Stimulated activated CD4-positive, alpha-beta T cell treated with anti-CD3 and anti-CD28 coated beads, Interleukin-12 subunit alpha, Interleukin-12 subunit beta, amount 100 ng/mL, for 4 hours (primary cell): Measurements from ENCODE around the gene HYKK.
A peak's percentile ranks its signal among the peaks of the same experiment; 100 is the strongest.
"Not testable (repeated sequence)": the region's sequence is repeated elsewhere in the genome, so short reads cannot be mapped to it uniquely, and the experiment has no call there.

Experiments
- DNase-seq: peaks from one replicate; pipeline ENCODE4 v3.0.0-alpha.2; 2020

Gene HYKK, protein sequence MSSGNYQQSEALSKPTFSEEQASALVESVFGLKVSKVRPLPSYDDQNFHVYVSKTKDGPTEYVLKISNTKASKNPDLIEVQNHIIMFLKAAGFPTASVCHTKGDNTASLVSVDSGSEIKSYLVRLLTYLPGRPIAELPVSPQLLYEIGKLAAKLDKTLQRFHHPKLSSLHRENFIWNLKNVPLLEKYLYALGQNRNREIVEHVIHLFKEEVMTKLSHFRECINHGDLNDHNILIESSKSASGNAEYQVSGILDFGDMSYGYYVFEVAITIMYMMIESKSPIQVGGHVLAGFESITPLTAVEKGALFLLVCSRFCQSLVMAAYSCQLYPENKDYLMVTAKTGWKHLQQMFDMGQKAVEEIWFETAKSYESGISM

DNA sequence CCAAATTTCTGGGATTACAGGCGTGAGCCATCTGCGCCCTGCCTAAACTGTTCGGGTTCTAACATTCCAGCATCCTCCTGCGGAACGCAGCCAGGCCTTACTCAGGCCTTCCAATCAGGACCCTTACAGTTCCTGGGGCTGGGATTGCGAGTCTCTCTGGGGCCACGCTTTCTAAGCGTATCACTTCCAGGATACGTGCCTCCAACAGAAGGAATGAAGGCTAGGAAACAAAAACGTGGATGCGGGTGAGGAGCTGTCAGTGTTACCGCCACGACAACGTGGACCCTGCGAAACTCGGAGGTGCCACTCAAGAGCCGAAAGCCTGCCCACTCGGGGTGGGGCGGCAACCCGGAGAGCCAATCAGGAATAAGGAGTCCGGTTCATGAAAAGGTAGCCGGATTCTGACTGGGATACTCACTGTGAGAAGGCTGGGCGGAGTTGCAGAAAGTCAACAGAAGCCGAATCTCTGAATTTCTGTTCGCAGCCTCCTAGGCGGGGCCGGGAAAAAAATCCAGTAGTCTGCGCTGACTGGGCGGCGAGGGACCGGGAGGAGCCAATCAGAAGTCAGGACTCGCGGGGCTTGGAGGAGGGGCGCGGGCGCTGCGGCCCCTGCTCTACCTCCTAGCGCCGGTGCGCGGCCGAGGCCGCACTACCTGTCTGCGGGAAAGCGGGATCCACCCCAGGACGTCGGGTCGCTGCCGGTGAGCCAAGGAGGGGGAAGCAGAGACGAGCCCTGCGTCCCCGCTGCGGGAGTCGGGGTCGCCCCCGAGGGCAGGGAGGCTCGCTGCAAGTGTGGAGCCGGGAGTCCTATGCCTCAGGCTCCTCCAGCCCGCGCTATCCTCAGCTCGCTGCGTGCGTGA is at the start of gene HYKK:
TSS of gene HYKK (plus strand) at position 607 of the 860 bp plus-strand sequence. CDS start 5,512 bp downstream, outside the sequence.
- peak; percentile 71 for DNase-seq

GRCh38 chr15:78460737-78461136 is 46.6 kb upstream of the HYKK start:
- no peak for DNase-seq

DNA sequence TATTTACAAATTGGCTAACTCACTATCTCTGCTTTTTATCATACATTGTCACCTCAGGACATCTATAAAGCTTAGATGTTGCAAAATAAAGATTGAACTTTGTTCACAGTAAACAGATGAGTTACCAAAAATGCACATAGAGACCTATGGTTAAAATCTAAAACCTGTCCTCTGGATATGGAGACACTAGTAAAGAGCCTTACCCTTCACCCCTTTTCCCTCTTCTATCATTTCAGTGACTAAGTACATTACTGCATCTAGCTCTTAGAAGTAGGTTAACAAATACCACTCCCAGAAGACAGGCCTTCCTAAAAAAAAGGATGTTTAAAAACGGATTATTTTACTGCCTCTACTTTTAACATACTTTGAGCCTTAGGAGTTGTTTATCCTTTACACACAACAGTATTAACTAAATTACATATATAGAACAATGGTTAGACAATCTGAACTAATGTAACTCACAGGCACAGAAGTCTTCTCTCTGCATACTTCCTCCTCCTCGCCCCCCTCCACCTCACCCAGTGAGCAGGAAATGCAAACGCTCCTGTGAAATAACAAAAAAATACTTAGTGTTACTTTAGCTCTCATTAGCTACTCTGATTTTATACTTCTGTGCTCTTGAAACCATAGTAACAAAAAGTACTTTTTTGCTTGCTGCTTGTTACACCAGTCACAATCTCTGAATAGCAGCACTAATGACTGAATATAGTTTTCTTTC is 46.0 kb upstream of the HYKK start:
- DNase-seq, result no peak

GRCh38 chr15:78469031-78469430 is 38.3 kb upstream of the HYKK start:
- DNase-seq, result no peak

GRCh38 chr15:78477295-78477694 is 30.1 kb upstream of the HYKK start:
- no peak for DNase-seq

- DNase-seq, result no peak
Observed at GRCh38 chr15:78479650-78480049, 27.7 kb upstream of the HYKK start.

DNA sequence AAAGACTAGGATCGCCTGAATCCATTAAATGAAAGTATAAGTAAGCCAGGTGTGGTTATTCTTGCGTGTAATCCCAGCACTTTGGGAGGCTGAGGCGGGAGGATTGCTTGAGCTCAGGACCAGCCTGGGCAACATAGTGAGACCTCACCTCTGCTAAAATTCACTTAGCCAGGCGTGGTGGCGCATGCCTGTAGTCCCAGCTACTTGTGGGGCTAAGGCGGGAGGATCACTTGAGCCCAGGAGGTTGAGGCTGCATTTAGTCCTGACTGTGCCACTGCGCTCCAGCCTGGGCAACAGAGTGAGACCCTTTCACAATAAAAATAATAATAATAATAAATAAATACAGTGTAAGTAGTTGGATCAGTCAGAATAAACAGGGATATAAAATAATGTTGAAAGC is 25.5 kb upstream of the HYKK start:
- no peak for DNase-seq

DNA sequence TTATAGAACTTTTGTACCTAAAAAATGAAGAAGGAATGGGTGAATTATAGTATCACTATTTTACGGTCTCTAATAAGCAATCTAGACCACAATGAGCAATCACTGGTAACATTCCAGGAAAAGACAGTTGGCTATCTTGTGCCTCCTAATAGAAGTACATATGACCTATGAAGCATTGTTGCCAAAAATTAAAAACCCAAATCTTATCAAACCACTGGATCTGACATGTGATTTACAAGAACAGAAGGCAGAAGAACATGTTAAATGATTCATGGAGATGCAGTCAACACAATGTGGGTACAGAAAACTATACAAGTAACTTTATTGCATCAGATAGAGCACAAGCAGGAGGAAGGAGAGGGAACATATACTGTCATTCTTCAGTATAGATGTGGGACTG is 14.5 kb upstream of the HYKK start:
- no peak for DNase-seq

GRCh38 chr15:78501857-78502256 is 5.5 kb upstream of the HYKK start:
- no peak for DNase-seq

DNA sequence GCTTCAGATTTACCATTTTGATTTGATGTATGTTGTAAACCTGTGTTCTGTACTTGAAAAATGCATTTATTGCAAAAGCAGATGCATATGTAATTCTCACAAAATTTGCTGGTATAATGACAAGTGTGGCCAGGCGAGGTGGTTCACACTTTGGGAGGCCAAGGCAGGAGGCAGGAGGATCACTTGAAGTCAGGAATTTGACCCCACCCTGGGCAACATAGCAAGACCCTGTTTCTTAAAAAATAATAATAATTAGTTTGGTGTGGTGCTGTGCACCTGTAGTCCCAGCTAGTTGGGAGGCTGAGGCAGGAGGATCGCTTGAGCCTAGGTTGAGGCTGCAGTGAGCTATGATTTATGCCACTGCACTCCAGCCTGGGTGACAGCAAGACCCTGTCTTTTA is 4.7 kb upstream of the HYKK start:
- DNase-seq, result no peak

- peak; percentile 11 for DNase-seq
Observed at GRCh38 chr15:78507831-78508160, 419 bp downstream of the HYKK start.

DNA sequence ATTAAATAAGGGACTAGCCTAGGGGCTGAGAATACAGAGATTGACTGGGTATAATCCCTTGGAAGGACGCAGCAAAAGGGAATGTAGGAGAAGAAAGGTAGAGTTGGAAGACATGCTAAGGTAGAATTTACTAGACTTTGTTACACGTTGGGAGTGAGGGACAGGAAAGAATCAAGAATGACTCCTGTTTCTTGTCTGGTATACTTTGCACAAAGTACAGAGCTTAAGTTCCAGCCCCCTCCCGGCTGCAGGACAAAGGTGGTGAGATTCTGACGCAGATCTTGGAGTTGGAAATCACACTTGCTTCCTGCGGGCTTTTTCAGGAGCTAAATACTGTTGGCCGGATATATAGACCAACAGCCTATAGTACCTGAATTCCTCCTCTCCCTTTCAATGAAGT is 895 bp downstream of the HYKK start:
- no peak for DNase-seq

DNA sequence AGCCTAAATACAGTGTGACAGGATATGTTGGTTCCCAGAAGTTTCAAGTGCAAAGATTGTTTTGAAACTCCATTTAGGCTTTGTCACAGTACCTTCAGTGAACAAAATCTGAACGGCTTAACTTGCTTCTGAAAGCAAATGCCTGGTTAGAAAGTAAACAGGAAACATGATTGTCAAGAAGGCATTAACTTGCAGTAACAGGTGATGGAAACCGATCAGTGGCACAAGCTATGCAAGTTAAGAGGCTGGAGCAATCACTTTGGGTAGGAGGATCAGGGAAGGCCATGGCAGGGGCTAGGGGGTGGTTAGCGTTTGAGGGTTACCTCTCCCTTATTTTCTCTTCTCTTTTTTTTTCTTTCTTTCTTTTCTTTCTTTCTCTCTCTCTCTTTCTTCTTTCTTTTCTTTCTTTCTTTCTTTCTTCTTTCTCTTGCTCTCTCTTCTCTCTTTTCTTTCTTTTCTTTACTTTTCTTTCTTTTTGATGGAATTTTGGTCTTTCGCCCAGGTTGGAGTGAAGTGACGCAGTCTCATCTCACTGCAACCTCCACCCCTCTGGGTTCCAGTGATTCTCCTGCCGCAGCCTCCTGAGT is 2.4 kb downstream of the HYKK start:
- DNase-seq, result no peak

DNA sequence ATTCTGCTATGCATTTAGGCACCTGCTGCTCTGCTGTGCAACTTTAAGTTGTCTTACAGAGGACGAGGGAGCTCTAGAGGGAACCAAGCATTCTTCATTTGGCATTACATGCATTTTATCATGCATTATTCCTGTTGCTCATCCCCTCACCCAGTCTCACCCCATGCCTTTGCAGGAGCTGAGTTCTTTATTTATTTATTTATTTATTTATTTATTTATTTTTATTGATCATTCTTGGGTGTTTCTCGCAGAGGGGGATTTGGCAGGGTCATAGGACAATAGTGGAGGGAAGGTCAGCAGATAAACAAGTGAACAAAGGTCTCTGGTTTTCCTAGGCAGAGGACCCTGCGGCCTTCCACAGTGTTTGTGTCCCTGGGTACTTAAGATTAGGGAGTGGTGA is 12.7 kb downstream of the HYKK start:
- DNase-seq, result not testable (repeated sequence)

GRCh38 chr15:78524230-78524629 is 16.9 kb downstream of the HYKK start:
- no peak for DNase-seq

GRCh38 chr15:78527325-78527724 is 19.9 kb downstream of the HYKK start:
- no peak for DNase-seq

DNA sequence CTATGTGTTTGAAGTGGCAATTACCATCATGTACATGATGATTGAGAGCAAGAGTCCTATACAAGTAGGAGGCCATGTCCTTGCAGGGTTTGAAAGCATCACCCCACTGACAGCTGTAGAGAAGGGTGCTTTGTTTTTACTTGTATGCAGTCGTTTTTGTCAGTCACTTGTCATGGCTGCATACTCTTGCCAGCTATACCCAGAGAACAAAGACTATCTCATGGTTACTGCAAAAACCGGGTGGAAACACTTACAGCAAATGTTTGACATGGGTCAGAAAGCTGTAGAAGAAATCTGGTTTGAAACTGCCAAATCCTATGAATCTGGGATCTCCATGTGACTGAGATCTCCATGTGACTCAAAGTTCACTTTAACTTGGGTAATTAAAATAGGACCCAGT is 26.0 kb downstream of the HYKK start:
- no peak for DNase-seq

- no peak for DNase-seq
Observed at GRCh38 chr15:78536134-78536533, 28.8 kb downstream of the HYKK start.

- DNase-seq, result no peak
Observed at GRCh38 chr15:78537266-78537905, 30.0 kb downstream of the HYKK start.

DNA sequence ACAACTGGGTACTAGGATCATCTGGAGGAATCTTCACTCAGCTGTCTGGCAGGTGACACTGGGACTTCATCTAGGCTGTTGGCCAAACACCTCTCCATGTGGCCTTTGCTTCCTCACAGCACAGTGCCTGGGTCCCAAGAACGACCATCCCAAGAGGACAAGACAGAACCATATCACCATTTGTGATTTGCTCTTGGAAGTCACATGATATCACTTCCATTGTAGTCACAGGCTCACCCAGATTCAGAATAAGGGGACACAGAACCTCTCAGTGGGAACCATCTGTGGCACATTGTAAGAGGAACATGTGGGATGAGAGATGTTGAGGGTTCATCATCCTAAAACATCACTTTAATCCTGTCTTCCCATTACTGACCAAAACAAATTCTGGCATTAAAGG is 31.0 kb downstream of the HYKK start:
- no peak for DNase-seq

GRCh38 chr15:78539464-78540140 is 32.2 kb downstream of the HYKK start:
- peak; percentile 7 for DNase-seq
